GM23338 (cell line): ENCODE data around the gene TANC2. TPM values are rescaled to one million over a fixed set of nuclear protein-coding genes. Genes with fewer than 3 reads are reported as not detected.
A peak's percentile ranks its signal among the peaks of the same experiment; 100 is the strongest.

Experiments used
- ATAC-seq: fragments of 200-7000 bp; cut with Tn5 transposase; 3 replicates; pipeline ENCODE4 v1.9.1; 2020
- DNase-seq: peaks from one replicate; pipeline ENCODE4 v3.0.0-alpha.2; 2015; ENCODE audit warnings: low spot score
- H2AFZ ChIP-seq: fragments of 200-600 bp; sonication (generic); 2 replicates; pipeline ENCODE4 v1.8.0; 2016; ENCODE audit warnings: antibody characterized with exemption, mild to moderate bottlenecking, moderate library complexity
- H3F3A ChIP-seq: fragments of 200-600 bp; sonication (generic); replicated peaks from 2 replicates; pipeline ENCODE4 v1.8.0; 2017; ENCODE audit warnings: antibody characterized with exemption, mixed run types, low read depth
- H3K27ac ChIP-seq: fragments of 200-600 bp; sonication (generic); 2 replicates; pipeline ENCODE4 v1.6.1; 2016; ENCODE audit warnings: low read depth
- H3K27me3 ChIP-seq: fragments of 200-600 bp; sonication (generic); 2 replicates; pipeline ENCODE4 v1.8.0; 2016; ENCODE audit warnings: mild to moderate bottlenecking, mixed run types, moderate library complexity; ENCODE audit not compliant: insufficient read depth
- H3K36me3 ChIP-seq: fragments of 200-600 bp; sonication (generic); 2 replicates; pipeline ENCODE4 v1.8.0; 2016; ENCODE audit warnings: mild to moderate bottlenecking; ENCODE audit not compliant: insufficient read depth
- H3K4me1 ChIP-seq: fragments of 200-600 bp; sonication (generic); 2 replicates; pipeline ENCODE4 v1.8.0; 2016; ENCODE audit warnings: mild to moderate bottlenecking, moderate library complexity; ENCODE audit not compliant: insufficient read depth
- H3K4me2 ChIP-seq: fragments of 200-600 bp; sonication (generic); 2 replicates; pipeline ENCODE4 v1.7.1; 2017; ENCODE audit warnings: mixed run types
- H3K4me3 ChIP-seq: fragments of 200-600 bp; sonication (generic); 2 replicates; pipeline ENCODE4 v1.6.1; 2016; ENCODE audit warnings: mixed run types
- H3K79me2 ChIP-seq: fragments of 200-600 bp; sonication (generic); replicated peaks from 2 replicates; pipeline ENCODE4 v1.8.0; 2017; ENCODE audit warnings: mild to moderate bottlenecking; ENCODE audit not compliant: insufficient read depth
- H3K9me2 ChIP-seq: fragments of 200-600 bp; sonication (generic); 2 replicates; pipeline ENCODE4 v1.8.0; 2017; ENCODE audit not compliant: insufficient read depth
- H4K20me1 ChIP-seq: fragments of 200-600 bp; sonication (generic); replicated peaks from 2 replicates; pipeline ENCODE4 v1.8.0; 2017; ENCODE audit warnings: mild to moderate bottlenecking; ENCODE audit not compliant: insufficient read depth
- H3K27ac Mint-ChIP-seq: 2 replicates; pipeline ENCODE4 v1.8.0; 2020; ENCODE audit warnings: inconsistent platforms, mild to moderate bottlenecking, moderate library complexity, mixed read lengths
- H3K27me3 Mint-ChIP-seq: 3 replicates; pipeline ENCODE4 v1.8.0; 2022; ENCODE audit warnings: low read depth, mild to moderate bottlenecking, moderate library complexity, mixed read lengths, inconsistent platforms; ENCODE audit not compliant: insufficient read depth, poor library complexity
- H3K36me3 Mint-ChIP-seq: 3 replicates; pipeline ENCODE4 v1.8.0; 2021; ENCODE audit warnings: low read depth, mild to moderate bottlenecking, inconsistent platforms, moderate library complexity, mixed read lengths
- H3K4me1 Mint-ChIP-seq: 3 replicates; pipeline ENCODE4 v1.8.0; 2020; ENCODE audit warnings: mild to moderate bottlenecking, inconsistent platforms, mixed read lengths
- H3K4me3 Mint-ChIP-seq: 3 replicates; pipeline ENCODE4 v1.8.0; 2021; ENCODE audit warnings: moderate library complexity, mild to moderate bottlenecking, inconsistent platforms, mixed read lengths
- H3K9me3 Mint-ChIP-seq: 3 replicates; pipeline ENCODE4 v1.8.0; 2020; ENCODE audit warnings: moderate library complexity, mild to moderate bottlenecking, inconsistent platforms, mixed read lengths
- CREB1 ChIP-seq: fragments of 250-450 bp; sonication (Bioruptor Pico); IDR thresholded peaks from 2 replicates; pipeline ENCODE4 v1.5.0; 2020; ENCODE audit warnings: low read depth, mild to moderate bottlenecking, moderate library complexity
- EZH2 ChIP-seq: fragments of 200-600 bp; sonication (generic); IDR thresholded peaks from one replicate; pipeline ENCODE4 v1.8.0; 2017; ENCODE audit warnings: antibody characterized with exemption, mild to moderate bottlenecking, low read depth; ENCODE audit not compliant: unreplicated experiment
- EZH2phosphoT487 ChIP-seq: fragments of 200-600 bp; sonication (generic); IDR thresholded peaks from one replicate; pipeline ENCODE4 v1.8.1; 2018; ENCODE audit warnings: antibody characterized with exemption; ENCODE audit not compliant: unreplicated experiment
- JUNB ChIP-seq: IDR thresholded peaks from one replicate; pipeline ENCODE4 v1.6.1; 2016; ENCODE audit warnings: antibody characterized with exemption; ENCODE audit not compliant: unreplicated experiment
- NANOG ChIP-seq: IDR thresholded peaks from 2 replicates; pipeline ENCODE4 v1.6.1; 2016; ENCODE audit warnings: antibody characterized with exemption, borderline replicate concordance
- POLR2AphosphoS5 ChIP-seq: IDR thresholded peaks from 2 replicates; pipeline ENCODE4 v1.6.1; 2016; ENCODE audit warnings: antibody characterized with exemption, low read depth
- STAT1 ChIP-seq: IDR thresholded peaks from one replicate; pipeline ENCODE4 v1.6.1; 2016; ENCODE audit warnings: antibody characterized with exemption; ENCODE audit not compliant: unreplicated experiment
- ZNF114 ChIP-seq: fragments of 250-450 bp; sonication (Bioruptor Pico); IDR thresholded peaks from 2 replicates; pipeline ENCODE4 v1.5.0; 2020; ENCODE audit warnings: mild to moderate bottlenecking, moderate library complexity
- ZNF331 ChIP-seq: fragments of 250-450 bp; sonication (Bioruptor Pico); IDR thresholded peaks from 2 replicates; pipeline ENCODE4 v1.5.0; 2020; ENCODE audit warnings: low read depth, mild to moderate bottlenecking, moderate library complexity
- polyA plus RNA-seq: library from polyadenylated mRNA; unstranded; fragments of >200 nt; fragmentation: Nextera tagmentation; extraction: Ambion mirVana; gene quantifications from 2 replicates; pipeline ENCODE4 v1.2.1, GENCODE V29; 2016
- total RNA-seq: library from RNA; depleted of rRNA; stranded (reverse); fragments of >200 nt; shearing (Covaris generic); gene quantifications from 2 replicates; pipeline ENCODE4 v1.2.3, GENCODE V29; 2014
- TF ChIP-seq, protein P1 (sequence below): fragments of 250-450 bp; sonication (Bioruptor Pico); IDR thresholded peaks from 2 replicates; pipeline ENCODE4 v1.5.0; 2020; ENCODE audit warnings: mild to moderate bottlenecking, moderate library complexity
- TF ChIP-seq, protein P2 (sequence below): IDR thresholded peaks from 2 replicates; pipeline ENCODE4 v1.6.1; 2016; ENCODE audit warnings: antibody characterized with exemption
- TF ChIP-seq, protein P3 (sequence below), 2 experiments: fragments of 200-600 bp in 1 of 2; sonication (generic) in 1 of 2; conservative IDR thresholded peaks; 2 replicates each; pipeline versions ENCODE4 v1.5.1 to v1.6.1; 2016 to 2017; ENCODE audit warnings: antibody characterized with exemption in 2 of 2, low read depth in 2 of 2, mild to moderate bottlenecking in 2 of 2, moderate library complexity in 1 of 2
- TF ChIP-seq, protein P4 (sequence below): IDR thresholded peaks from one replicate; pipeline ENCODE4 v1.6.1; 2018; ENCODE audit warnings: antibody characterized with exemption; ENCODE audit not compliant: unreplicated experiment

TANC2 gene
- total and polyA plus RNA-seq, 2 experiments from 2014 or later, result 1.7 to 5.9 TPM

DNA sequence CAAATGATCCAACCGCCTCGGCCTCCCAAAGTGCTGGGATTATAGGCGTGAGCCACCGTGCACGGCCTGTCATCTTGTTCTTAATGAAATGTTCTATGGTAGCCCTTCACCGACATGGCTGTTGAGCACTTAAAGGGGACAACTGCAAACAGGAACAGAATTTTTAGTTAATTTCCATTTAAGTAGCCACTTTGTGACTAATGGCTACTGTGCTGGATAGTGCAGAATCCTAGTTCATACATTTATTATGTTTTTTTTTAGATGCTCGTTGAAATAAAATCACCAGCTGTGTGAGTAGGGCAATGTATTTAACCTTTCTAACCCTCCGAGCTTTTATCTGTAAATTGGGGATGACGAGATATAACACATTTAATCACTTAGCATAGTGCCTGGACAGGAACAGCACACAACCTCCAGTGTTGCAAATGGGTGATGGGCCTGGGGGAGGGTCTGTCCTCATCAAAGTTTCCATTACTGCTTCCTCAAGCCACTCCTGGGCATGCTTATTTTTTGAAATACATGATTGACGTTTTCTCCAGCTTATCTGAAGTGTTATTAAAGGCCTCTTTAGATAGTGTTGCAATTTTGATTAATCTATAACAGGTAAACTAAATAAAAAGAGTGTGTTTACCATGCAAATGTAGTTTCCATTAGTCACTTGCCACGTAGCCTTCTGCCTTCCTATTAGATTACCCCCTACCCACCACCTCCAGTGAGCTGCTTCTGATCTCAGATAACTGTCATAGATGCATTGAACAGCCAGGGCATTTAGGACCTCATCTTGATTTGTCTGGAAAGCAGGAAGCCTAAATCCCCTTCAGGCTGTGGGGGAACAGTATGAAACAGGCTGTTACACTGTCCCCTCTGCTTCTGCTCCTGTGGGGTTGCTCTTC is 42.5 kb upstream of the TANC2 start:
- H3K27me3 ChIP-seq, result no peaks in the 10 kb centered on the region
- no peak for DNase-seq
- H3K79me2 ChIP-seq, result no peaks in the 10 kb centered on the region
- H3K27ac Mint-ChIP-seq, result no peak overlapping the region
- H3F3A ChIP-seq, result no peaks in the 10 kb centered on the region
- H2AFZ ChIP-seq, result peak overlapping the region; percentile 23; the same call in 1 of the 2 replicates
- TF ChIP-seq ZNF114 (CRISPR knock-in tag), result no peak
- TF ChIP-seq STAT1, result no peak
- no peak for TF ChIP-seq EZH2phosphoT487
- no peak for TF ChIP-seq NANOG
- no peak for TF ChIP-seq JUNB
- TF ChIP-seq EZH2, result no peak
- TF ChIP-seq, protein P1, sequence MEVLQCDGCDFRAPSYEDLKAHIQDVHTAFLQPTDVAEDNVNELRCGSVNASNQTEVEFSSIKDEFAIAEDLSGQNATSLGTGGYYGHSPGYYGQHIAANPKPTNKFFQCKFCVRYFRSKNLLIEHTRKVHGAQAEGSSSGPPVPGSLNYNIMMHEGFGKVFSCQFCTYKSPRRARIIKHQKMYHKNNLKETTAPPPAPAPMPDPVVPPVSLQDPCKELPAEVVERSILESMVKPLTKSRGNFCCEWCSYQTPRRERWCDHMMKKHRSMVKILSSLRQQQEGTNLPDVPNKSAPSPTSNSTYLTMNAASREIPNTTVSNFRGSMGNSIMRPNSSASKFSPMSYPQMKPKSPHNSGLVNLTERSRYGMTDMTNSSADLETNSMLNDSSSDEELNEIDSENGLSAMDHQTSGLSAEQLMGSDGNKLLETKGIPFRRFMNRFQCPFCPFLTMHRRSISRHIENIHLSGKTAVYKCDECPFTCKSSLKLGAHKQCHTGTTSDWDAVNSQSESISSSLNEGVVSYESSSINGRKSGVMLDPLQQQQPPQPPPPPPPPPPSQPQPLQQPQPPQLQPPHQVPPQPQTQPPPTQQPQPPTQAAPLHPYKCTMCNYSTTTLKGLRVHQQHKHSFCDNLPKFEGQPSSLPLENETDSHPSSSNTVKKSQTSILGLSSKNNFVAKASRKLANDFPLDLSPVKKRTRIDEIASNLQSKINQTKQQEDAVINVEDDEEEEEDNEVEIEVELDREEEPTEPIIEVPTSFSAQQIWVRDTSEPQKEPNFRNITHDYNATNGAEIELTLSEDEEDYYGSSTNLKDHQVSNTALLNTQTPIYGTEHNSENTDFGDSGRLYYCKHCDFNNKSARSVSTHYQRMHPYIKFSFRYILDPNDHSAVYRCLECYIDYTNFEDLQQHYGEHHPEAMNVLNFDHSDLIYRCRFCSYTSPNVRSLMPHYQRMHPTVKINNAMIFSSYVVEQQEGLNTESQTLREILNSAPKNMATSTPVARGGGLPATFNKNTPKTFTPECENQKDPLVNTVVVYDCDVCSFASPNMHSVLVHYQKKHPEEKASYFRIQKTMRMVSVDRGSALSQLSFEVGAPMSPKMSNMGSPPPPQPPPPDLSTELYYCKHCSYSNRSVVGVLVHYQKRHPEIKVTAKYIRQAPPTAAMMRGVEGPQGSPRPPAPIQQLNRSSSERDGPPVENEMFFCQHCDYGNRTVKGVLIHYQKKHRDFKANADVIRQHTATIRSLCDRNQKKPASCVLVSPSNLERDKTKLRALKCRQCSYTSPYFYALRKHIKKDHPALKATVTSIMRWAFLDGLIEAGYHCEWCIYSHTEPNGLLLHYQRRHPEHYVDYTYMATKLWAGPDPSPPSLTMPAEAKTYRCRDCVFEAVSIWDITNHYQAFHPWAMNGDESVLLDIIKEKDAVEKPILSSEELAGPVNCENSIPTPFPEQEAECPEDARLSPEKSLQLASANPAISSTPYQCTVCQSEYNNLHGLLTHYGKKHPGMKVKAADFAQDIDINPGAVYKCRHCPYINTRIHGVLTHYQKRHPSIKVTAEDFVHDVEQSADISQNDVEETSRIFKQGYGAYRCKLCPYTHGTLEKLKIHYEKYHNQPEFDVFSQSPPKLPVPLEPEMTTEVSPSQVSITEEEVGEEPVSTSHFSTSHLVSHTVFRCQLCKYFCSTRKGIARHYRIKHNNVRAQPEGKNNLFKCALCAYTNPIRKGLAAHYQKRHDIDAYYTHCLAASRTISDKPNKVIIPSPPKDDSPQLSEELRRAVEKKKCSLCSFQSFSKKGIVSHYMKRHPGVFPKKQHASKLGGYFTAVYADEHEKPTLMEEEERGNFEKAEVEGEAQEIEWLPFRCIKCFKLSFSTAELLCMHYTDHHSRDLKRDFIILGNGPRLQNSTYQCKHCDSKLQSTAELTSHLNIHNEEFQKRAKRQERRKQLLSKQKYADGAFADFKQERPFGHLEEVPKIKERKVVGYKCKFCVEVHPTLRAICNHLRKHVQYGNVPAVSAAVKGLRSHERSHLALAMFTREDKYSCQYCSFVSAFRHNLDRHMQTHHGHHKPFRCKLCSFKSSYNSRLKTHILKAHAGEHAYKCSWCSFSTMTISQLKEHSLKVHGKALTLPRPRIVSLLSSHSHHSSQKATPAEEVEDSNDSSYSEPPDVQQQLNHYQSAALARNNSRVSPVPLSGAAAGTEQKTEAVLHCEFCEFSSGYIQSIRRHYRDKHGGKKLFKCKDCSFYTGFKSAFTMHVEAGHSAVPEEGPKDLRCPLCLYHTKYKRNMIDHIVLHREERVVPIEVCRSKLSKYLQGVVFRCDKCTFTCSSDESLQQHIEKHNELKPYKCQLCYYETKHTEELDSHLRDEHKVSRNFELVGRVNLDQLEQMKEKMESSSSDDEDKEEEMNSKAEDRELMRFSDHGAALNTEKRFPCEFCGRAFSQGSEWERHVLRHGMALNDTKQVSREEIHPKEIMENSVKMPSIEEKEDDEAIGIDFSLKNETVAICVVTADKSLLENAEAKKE (CRISPR knock-in tag), result no peak
- TF ChIP-seq POLR2AphosphoS5, result no peak
- no peak for TF ChIP-seq CREB1 (CRISPR knock-in tag)
- TF ChIP-seq, protein P2, sequence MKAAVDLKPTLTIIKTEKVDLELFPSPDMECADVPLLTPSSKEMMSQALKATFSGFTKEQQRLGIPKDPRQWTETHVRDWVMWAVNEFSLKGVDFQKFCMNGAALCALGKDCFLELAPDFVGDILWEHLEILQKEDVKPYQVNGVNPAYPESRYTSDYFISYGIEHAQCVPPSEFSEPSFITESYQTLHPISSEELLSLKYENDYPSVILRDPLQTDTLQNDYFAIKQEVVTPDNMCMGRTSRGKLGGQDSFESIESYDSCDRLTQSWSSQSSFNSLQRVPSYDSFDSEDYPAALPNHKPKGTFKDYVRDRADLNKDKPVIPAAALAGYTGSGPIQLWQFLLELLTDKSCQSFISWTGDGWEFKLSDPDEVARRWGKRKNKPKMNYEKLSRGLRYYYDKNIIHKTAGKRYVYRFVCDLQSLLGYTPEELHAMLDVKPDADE, result no peak
- TF ChIP-seq, protein P3, sequence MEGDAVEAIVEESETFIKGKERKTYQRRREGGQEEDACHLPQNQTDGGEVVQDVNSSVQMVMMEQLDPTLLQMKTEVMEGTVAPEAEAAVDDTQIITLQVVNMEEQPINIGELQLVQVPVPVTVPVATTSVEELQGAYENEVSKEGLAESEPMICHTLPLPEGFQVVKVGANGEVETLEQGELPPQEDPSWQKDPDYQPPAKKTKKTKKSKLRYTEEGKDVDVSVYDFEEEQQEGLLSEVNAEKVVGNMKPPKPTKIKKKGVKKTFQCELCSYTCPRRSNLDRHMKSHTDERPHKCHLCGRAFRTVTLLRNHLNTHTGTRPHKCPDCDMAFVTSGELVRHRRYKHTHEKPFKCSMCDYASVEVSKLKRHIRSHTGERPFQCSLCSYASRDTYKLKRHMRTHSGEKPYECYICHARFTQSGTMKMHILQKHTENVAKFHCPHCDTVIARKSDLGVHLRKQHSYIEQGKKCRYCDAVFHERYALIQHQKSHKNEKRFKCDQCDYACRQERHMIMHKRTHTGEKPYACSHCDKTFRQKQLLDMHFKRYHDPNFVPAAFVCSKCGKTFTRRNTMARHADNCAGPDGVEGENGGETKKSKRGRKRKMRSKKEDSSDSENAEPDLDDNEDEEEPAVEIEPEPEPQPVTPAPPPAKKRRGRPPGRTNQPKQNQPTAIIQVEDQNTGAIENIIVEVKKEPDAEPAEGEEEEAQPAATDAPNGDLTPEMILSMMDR (conservative IDR thresholded peaks at IDR 0.05; ENCODE audit: low read depth in 2 of 2), result no peak
- TF ChIP-seq, protein P4, sequence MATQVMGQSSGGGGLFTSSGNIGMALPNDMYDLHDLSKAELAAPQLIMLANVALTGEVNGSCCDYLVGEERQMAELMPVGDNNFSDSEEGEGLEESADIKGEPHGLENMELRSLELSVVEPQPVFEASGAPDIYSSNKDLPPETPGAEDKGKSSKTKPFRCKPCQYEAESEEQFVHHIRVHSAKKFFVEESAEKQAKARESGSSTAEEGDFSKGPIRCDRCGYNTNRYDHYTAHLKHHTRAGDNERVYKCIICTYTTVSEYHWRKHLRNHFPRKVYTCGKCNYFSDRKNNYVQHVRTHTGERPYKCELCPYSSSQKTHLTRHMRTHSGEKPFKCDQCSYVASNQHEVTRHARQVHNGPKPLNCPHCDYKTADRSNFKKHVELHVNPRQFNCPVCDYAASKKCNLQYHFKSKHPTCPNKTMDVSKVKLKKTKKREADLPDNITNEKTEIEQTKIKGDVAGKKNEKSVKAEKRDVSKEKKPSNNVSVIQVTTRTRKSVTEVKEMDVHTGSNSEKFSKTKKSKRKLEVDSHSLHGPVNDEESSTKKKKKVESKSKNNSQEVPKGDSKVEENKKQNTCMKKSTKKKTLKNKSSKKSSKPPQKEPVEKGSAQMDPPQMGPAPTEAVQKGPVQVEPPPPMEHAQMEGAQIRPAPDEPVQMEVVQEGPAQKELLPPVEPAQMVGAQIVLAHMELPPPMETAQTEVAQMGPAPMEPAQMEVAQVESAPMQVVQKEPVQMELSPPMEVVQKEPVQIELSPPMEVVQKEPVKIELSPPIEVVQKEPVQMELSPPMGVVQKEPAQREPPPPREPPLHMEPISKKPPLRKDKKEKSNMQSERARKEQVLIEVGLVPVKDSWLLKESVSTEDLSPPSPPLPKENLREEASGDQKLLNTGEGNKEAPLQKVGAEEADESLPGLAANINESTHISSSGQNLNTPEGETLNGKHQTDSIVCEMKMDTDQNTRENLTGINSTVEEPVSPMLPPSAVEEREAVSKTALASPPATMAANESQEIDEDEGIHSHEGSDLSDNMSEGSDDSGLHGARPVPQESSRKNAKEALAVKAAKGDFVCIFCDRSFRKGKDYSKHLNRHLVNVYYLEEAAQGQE, result no peak
- no peak for TF ChIP-seq ZNF331 (CRISPR knock-in tag)
- no peaks in the 10 kb centered on the region for H3K4me1 Mint-ChIP-seq
- H3K9me2 ChIP-seq, result no peaks in the 10 kb centered on the region
- H3K36me3 Mint-ChIP-seq, result no peaks in the 10 kb centered on the region
- H3K9me3 Mint-ChIP-seq, result no peaks in the 10 kb centered on the region
- no peaks in the 10 kb centered on the region for H3K36me3 ChIP-seq
- no peak for ATAC-seq
- no peak overlapping the region for H3K27ac ChIP-seq
- peaks cover 2% of the 10 kb centered on the region for H3K27me3 Mint-ChIP-seq
- H3K4me3 ChIP-seq, result no peak overlapping the region
- H4K20me1 ChIP-seq, result no peaks in the 10 kb centered on the region
- no peaks in the 10 kb centered on the region for H3K4me1 ChIP-seq
- no peak overlapping the region for H3K4me3 Mint-ChIP-seq
- no peak overlapping the region for H3K4me2 ChIP-seq
